ENCODE results near the gene ZNF423. TPM values are rescaled to one million over a fixed set of nuclear protein-coding genes. Genes with fewer than 3 reads are reported as not detected.

ZNF423 gene
- total and polyA plus RNA-seq, 2 of the 13 experiments (the other 11 are each of a cell fraction or from before 2014, with no cell fraction given), result 0.07 to 0.31 TPM

DNA sequence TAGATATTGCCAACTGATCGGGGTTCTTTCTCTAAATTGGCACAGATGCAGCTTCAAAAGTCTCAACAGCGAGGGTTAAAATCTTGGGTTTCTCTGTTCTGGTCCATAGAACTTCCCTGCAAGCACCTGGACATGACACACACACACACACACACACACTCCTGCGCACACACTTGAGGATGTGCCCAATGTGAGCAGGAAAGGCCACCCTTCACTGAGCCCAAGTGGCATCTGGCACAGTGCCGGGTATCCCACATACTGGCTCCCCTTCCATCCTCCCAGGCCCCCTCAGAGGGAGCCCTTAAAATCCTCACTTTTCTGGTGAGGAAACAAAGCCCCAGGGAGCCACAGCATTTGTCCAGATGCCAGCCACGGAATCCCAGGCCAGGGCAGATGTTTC lies 55.5 kb downstream of the ZNF423 start:
- WGBS (ENCODE audit: low lambda C conversion rate), result 10% methylated on average over 5 of the region's 5 CpGs
- TF ChIP-seq ZNF713 (CRISPR knock-in tag; IDR thresholded peaks at IDR 0.05), result no peak
- TF ChIP-seq SOX13 (IDR thresholded peaks at IDR 0.05), result no peak
- TF ChIP-seq SOX13 (CRISPR knock-in tag; conservative IDR thresholded peaks at IDR 0.05 in 1 of 2, IDR thresholded peaks at IDR 0.05 in 1 of 2), result no peak
- TF ChIP-seq GABPB1 (CRISPR knock-in tag; IDR thresholded peaks at IDR 0.05), result no peak
- TF ChIP-seq ATF1 (CRISPR knock-in tag; IDR thresholded peaks at IDR 0.05), result no peak
- TF ChIP-seq, protein P1, sequence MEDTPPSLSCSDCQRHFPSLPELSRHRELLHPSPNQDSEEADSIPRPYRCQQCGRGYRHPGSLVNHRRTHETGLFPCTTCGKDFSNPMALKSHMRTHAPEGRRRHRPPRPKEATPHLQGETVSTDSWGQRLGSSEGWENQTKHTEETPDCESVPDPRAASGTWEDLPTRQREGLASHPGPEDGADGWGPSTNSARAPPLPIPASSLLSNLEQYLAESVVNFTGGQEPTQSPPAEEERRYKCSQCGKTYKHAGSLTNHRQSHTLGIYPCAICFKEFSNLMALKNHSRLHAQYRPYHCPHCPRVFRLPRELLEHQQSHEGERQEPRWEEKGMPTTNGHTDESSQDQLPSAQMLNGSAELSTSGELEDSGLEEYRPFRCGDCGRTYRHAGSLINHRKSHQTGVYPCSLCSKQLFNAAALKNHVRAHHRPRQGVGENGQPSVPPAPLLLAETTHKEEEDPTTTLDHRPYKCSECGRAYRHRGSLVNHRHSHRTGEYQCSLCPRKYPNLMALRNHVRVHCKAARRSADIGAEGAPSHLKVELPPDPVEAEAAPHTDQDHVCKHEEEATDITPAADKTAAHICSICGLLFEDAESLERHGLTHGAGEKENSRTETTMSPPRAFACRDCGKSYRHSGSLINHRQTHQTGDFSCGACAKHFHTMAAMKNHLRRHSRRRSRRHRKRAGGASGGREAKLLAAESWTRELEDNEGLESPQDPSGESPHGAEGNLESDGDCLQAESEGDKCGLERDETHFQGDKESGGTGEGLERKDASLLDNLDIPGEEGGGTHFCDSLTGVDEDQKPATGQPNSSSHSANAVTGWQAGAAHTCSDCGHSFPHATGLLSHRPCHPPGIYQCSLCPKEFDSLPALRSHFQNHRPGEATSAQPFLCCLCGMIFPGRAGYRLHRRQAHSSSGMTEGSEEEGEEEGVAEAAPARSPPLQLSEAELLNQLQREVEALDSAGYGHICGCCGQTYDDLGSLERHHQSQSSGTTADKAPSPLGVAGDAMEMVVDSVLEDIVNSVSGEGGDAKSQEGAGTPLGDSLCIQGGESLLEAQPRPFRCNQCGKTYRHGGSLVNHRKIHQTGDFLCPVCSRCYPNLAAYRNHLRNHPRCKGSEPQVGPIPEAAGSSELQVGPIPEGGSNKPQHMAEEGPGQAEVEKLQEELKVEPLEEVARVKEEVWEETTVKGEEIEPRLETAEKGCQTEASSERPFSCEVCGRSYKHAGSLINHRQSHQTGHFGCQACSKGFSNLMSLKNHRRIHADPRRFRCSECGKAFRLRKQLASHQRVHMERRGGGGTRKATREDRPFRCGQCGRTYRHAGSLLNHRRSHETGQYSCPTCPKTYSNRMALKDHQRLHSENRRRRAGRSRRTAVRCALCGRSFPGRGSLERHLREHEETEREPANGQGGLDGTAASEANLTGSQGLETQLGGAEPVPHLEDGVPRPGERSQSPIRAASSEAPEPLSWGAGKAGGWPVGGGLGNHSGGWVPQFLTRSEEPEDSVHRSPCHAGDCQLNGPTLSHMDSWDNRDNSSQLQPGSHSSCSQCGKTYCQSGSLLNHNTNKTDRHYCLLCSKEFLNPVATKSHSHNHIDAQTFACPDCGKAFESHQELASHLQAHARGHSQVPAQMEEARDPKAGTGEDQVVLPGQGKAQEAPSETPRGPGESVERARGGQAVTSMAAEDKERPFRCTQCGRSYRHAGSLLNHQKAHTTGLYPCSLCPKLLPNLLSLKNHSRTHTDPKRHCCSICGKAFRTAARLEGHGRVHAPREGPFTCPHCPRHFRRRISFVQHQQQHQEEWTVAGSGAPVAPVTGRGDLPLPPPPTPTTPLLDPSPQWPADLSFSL (CRISPR knock-in tag; IDR thresholded peaks at IDR 0.05), result no peak
- no peak for TF ChIP-seq ZNF589 (CRISPR knock-in tag; conservative IDR thresholded peaks at IDR 0.05)
- TF ChIP-seq SALL2 (CRISPR knock-in tag; IDR thresholded peaks at IDR 0.05), result no peak
- no peak for TF ChIP-seq ADNP (CRISPR knock-in tag; IDR thresholded peaks at IDR 0.05)
- TF ChIP-seq, protein P2, sequence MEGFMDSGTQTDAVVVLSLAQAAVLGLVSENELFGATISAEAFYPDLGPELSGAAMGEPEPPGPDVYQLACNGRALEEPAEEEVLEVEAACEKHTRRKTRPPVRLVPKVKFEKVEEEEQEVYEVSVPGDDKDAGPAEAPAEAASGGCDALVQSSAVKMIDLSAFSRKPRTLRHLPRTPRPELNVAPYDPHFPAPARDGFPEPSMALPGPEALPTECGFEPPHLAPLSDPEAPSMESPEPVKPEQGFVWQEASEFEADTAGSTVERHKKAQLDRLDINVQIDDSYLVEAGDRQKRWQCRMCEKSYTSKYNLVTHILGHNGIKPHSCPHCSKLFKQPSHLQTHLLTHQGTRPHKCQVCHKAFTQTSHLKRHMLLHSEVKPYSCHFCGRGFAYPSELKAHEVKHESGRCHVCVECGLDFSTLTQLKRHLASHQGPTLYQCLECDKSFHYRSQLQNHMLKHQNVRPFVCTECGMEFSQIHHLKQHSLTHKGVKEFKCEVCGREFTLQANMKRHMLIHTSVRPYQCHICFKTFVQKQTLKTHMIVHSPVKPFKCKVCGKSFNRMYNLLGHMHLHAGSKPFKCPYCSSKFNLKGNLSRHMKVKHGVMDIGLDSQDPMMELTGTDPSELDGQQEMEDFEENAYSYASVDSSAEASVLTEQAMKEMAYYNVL (CRISPR knock-in tag; IDR thresholded peaks at IDR 0.05; ENCODE audit: borderline replicate concordance), result no peak
- no peak for TF ChIP-seq ZIK1 (CRISPR knock-in tag; IDR thresholded peaks at IDR 0.05; ENCODE audit: borderline replicate concordance, low read depth)
- TF ChIP-seq, protein P3, sequence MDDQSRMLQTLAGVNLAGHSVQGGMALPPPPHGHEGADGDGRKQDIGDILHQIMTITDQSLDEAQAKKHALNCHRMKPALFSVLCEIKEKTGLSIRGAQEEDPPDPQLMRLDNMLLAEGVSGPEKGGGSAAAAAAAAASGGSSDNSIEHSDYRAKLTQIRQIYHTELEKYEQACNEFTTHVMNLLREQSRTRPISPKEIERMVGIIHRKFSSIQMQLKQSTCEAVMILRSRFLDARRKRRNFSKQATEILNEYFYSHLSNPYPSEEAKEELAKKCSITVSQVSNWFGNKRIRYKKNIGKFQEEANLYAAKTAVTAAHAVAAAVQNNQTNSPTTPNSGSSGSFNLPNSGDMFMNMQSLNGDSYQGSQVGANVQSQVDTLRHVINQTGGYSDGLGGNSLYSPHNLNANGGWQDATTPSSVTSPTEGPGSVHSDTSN (CRISPR knock-in tag; IDR thresholded peaks at IDR 0.05; ENCODE audit: borderline replicate concordance), result no peak
- no peak for TF ChIP-seq CAMTA2 (CRISPR knock-in tag; IDR thresholded peaks at IDR 0.05; ENCODE audit: borderline replicate concordance)
- TF ChIP-seq, protein P4, sequence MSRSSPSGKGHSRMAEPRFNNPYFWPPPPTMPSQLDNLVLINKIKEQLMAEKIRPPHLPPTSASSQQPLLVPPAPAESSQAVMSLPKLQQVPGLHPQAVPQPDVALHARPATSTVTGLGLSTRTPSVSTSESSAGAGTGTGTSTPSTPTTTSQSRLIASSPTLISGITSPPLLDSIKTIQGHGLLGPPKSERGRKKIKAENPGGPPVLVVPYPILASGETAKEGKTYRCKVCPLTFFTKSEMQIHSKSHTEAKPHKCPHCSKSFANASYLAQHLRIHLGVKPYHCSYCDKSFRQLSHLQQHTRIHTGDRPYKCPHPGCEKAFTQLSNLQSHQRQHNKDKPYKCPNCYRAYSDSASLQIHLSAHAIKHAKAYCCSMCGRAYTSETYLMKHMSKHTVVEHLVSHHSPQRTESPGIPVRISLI (CRISPR knock-in tag; IDR thresholded peaks at IDR 0.05; ENCODE audit: borderline replicate concordance), result no peak
- TF ChIP-seq NFKB2 (CRISPR knock-in tag; IDR thresholded peaks at IDR 0.05; ENCODE audit: borderline replicate concordance), result no peak

More for the DNA sequence above, 55.5 kb downstream of the ZNF423 start:
- Histone ChIP-seq H4K20me1 (ENCODE audit: insufficient read depth, low read length) (no peaks in the 10 kb centered on the region), H2AFZ (ENCODE audit: low read length) (no peak overlapping the region), H3K36me3 (replicated peaks in 1 of 2; ENCODE audit: control insufficient read depth in 1 of 2, insufficient read depth in 2 of 2, low read length in 2 of 2) (no peaks in the 10 kb centered on the region), H3K9me3 (ENCODE audit: low read length) (no peaks in the 10 kb centered on the region), H3K27me3 (ENCODE audit: control insufficient read depth in 1 of 2, insufficient read depth in 2 of 2, low read length in 2 of 2) (peaks cover 0 to 22% of the 10 kb centered on the region in 2 experiments; a peak in 3 of 5 replicates), H3K4me3 (replicated peaks in 1 of 3; ENCODE audit: insufficient read depth in 1 of 3, low read depth in 2 of 3, low read length in 3 of 3) (no peak overlapping the region), H3K79me2 (ENCODE audit: insufficient read depth, low read length) (no peaks in the 10 kb centered on the region), H3K4me1 (ENCODE audit: insufficient read depth, low read length) (no peaks in the 10 kb centered on the region), H3K4me2 (ENCODE audit: low read depth, low read length) (no peak overlapping the region), H3K9ac (ENCODE audit: insufficient read depth, low read depth, low read length) (no peak overlapping the region), H3K27ac (ENCODE audit: extremely low read length, insufficient read depth, low read length) (no peak overlapping the region)
- in situ Hi-C loops (cut with HindIII; ENCODE audit: extremely low pct_ligation_motif_present, low pct_unique_long_range_greater_than_20kb), result no loop called here
- FAIRE-seq (no peak), DNase-seq (ENCODE audit: low spot score) (no peak), ATAC-seq (no peak)
- BruUV-seq (replicated peaks), result no TSS peak
- ChIA-PET CTCF (ENCODE audit: low intra/inter-chr PET ratio, low total read pairs) (no interaction called here), POLR2A (no interaction called here)
- intact Hi-C loops (cut with micrococcal nuclease; ENCODE audit: unreplicated experiment), result no loop called here

Data from HepG2 (cell line).